Pancreas (tissue), 10 donors: ENCODE results near the gene NDUFB5. TPM values are rescaled to one million over a fixed set of nuclear protein-coding genes. Genes with fewer than 3 reads are reported as not detected.

Experiments used
- ATAC-seq, 4 donors: fragments of 200-7000 bp; cut with Tn5 transposase; one replicate each; pipeline versions ENCODE4 v1.8.0 to v1.9.1; 2020; ENCODE audit warnings: mild to moderate bottlenecking in 4 of 4, moderate library complexity in 4 of 4
- DNase-seq, 6 donors: peaks; one replicate each; pipeline ENCODE4 v3.0.0-alpha.2; 2020
- FAIRE-seq: peaks from 2 replicates; lab custom pipeline; 2012; peaks lifted over from hg19 to GRCh38; lab: Jason Lieb, UNC
- H3K27ac ChIP-seq, 4 donors: fragments of 200-600 bp; sonication (generic); 1 replicate in 3 of 4; 2 replicates in 1 of 4; pipeline versions ENCODE4 v1.5.0 to v1.8.0; 2020
- H3K27me3 ChIP-seq, 4 donors: fragments of 200-600 bp; one replicate each; pipeline ENCODE4 v1.8.0; 2021
- H3K36me3 ChIP-seq, 3 donors: fragments of 200-600 bp; sonication (generic) in 1 of 3; one replicate each; pipeline versions ENCODE4 v1.5.0 to v1.8.0; 2020 to 2021
- H3K4me1 ChIP-seq, 3 donors: fragments of 200-600 bp; one replicate each; pipeline ENCODE4 v1.8.0; 2021
- H3K4me3 ChIP-seq, 4 donors: fragments of 200-600 bp; sonication (generic) in 2 of 4; one replicate each; pipeline versions ENCODE4 v1.5.0 to v1.8.0; 2020 to 2021
- H3K9me3 ChIP-seq, 4 donors: fragments of 200-600 bp; one replicate each; pipeline ENCODE4 v1.8.0; 2021
- CTCF ChIP-seq, 4 donors: fragments of 200-600 bp; sonication (generic) in 3 of 4; IDR thresholded peaks; one replicate each; pipeline versions ENCODE4 v1.5.0 to v1.8.0; 2021; ENCODE audit warnings: antibody characterized with exemption in 4 of 4
- WGBS, 2 donors: extraction: QIAGEN DNeasy Blood & Tissue Kit; methylation state at CpG; one replicate each; pipeline ENCODE4 v1.1.7; 2013; 5-methylcytosine and 5-hydroxymethylcytosine counted together
- intact Hi-C, 3 donors: fragments of 100-400 bp; cut with DNase I; formaldehyde crosslinking; loops; one replicate each; pipeline versions ENCODE4 v1.11.1 to v1.14.2; 2022
- polyA plus RNA-seq, 2 donors: library from polyadenylated mRNA; stranded (reverse); fragments of 200-250 nt; gene quantifications; one replicate each; pipeline ENCODE4 v1.2.3, GENCODE V29; 2013
- total RNA-seq, 6 donors: library from RNA; stranded (reverse); fragmentation: NEBNext Ultra II Directional in 4 of 6; extraction: Animal tissue kit (Norgen Biotek cat#: 25700) in 4 of 6; gene quantifications; one replicate each; pipeline versions ENCODE4 v1.2.1 to v1.2.4, GENCODE V29; 2021 to 2023
- donor health status: healthy with polysubstance abuse.
- donor health status: DM: no; HTN: no; CAD: no; lungs with moderate emphysema.
- donor health status: DM: no; HTN: no; CAD: no.
- donor health status: control.
- donor health status: control.
- donor health status: Bipolar disorder and iron deficiency.
- donor health status: DM: yes; HTN: yes; CAD: no.
- donor health status: DM: no; HTN: no; CAD: no.
- donor health status: DM: no; HTN: no; CAD: no.
- donor health status: DM: yes; HTN: yes; CAD: no.

Gene NDUFB5
- total and polyA plus RNA-seq, 8 donors: 30.6 to 52.0 (median 44.7) TPM

GRCh38 chr3:179608931-179609720 lies 4.5 kb downstream of the NDUFB5 start:
- TF ChIP-seq CTCF (IDR thresholded peaks at IDR 0.05): no peak
- peaks cover 3 to 6% (median 4%) of the 10 kb centered on the region in 3 donors for H3K4me1 ChIP-seq

GRCh38 chr3:179610066-179610465 lies 5.5 kb downstream of the NDUFB5 start:
- FAIRE-seq (no peak), DNase-seq (no peak), ATAC-seq (no peak)
- Histone ChIP-seq H3K4me3 (no peak overlapping the region), H3K27ac (no peak overlapping the region), H3K27me3 (no peaks in the 10 kb centered on the region), H3K36me3 (no peaks in the 10 kb centered on the region), H3K9me3 (no peaks in the 10 kb centered on the region), H3K4me1 (peaks cover 3 to 6% (median 4%) of the 10 kb centered on the region in 3 donors)
- intact Hi-C loops: no loop called here
- WGBS, 2 donors: 96 to 97% methylated on average over 4 of the region's 4 CpGs
- TF ChIP-seq CTCF (IDR thresholded peaks at IDR 0.05): no peak

More at GRCh38 chr3:179608931-179609720, 4.5 kb downstream of the NDUFB5 start:
- Histone ChIP-seq H3K36me3 (no peaks in the 10 kb centered on the region), H3K4me3 (no peak overlapping the region), H3K27ac (no peak overlapping the region), H3K27me3 (no peaks in the 10 kb centered on the region), H3K9me3 (no peaks in the 10 kb centered on the region)
- whole genome bisulfite sequencing, 2 donors: 74 to 75% methylated on average over 6 of the region's 6 CpGs
- no peak for ATAC-seq
- intact Hi-C loops: no loop called here
- no peak for DNase-seq
- no peak for FAIRE-seq

GRCh38 chr3:179613807-179614206 lies 9.2 kb downstream of the NDUFB5 start:
- Histone ChIP-seq H3K27ac (no peak overlapping the region), H3K4me1 (no peaks in the 10 kb centered on the region), H3K36me3 (peaks cover 0 to 17% (median 4%) of the 10 kb centered on the region in 3 donors), H3K4me3 (no peak overlapping the region), H3K9me3 (no peaks in the 10 kb centered on the region), H3K27me3 (no peaks in the 10 kb centered on the region)
- no peak for DNase-seq
- intact Hi-C loops: no loop called here
- no peak for ATAC-seq
- no peak for FAIRE-seq
- TF ChIP-seq CTCF (IDR thresholded peaks at IDR 0.05): no peak
- WGBS, 2 donors: 34 to 48% methylated on average over 2 of the region's 2 CpGs

GRCh38 chr3:179615458-179616173 lies 11.0 kb downstream of the NDUFB5 start:
- Histone ChIP-seq H3K27me3 (no peaks in the 10 kb centered on the region), H3K36me3 (peaks cover 0 to 20% (median 6%) of the 10 kb centered on the region in 3 donors), H3K4me1 (no peaks in the 10 kb centered on the region), H3K9me3 (no peaks in the 10 kb centered on the region), H3K27ac (no peak overlapping the region), H3K4me3 (no peak overlapping the region)
- intact Hi-C loops: no loop called here
- TF ChIP-seq CTCF (IDR thresholded peaks at IDR 0.05): no peak
- FAIRE-seq (no peak), ATAC-seq (no peak), DNase-seq (no peak)
- WGBS, 2 donors: 84 to 89% methylated on average over 4 of the region's 4 CpGs
